ENCODE measurements around the gene OR2L2.

DNA sequence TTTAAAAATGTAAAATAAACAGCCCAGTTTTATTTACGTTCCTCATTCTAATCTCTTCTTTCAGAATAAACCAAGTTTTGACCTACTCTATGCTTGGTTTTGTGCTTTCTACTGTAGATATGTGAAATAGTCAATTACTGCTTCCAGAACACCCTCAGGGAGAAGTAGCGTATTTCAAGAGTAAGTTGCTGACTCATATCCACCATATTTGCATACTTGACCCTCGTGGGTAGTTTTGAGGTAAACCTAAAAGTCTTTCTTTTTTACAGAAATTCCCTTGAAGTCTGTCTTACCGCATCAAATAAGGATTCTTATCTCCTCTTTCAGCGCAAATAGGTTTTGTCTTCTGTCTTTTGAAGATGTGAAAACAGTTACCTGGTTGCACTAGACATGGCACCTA, 15.3 kb downstream of the OR2L2 start:
- TF ChIP-seq POLR2AphosphoS5 (IDR thresholded peaks at IDR 0.05; ENCODE audit: low read depth, low read length) (no peak), TAF1 (IDR thresholded peaks at IDR 0.05; ENCODE audit: borderline replicate concordance, insufficient read depth, low read length) (no peak)
- TF ChIP-seq, protein P1, sequence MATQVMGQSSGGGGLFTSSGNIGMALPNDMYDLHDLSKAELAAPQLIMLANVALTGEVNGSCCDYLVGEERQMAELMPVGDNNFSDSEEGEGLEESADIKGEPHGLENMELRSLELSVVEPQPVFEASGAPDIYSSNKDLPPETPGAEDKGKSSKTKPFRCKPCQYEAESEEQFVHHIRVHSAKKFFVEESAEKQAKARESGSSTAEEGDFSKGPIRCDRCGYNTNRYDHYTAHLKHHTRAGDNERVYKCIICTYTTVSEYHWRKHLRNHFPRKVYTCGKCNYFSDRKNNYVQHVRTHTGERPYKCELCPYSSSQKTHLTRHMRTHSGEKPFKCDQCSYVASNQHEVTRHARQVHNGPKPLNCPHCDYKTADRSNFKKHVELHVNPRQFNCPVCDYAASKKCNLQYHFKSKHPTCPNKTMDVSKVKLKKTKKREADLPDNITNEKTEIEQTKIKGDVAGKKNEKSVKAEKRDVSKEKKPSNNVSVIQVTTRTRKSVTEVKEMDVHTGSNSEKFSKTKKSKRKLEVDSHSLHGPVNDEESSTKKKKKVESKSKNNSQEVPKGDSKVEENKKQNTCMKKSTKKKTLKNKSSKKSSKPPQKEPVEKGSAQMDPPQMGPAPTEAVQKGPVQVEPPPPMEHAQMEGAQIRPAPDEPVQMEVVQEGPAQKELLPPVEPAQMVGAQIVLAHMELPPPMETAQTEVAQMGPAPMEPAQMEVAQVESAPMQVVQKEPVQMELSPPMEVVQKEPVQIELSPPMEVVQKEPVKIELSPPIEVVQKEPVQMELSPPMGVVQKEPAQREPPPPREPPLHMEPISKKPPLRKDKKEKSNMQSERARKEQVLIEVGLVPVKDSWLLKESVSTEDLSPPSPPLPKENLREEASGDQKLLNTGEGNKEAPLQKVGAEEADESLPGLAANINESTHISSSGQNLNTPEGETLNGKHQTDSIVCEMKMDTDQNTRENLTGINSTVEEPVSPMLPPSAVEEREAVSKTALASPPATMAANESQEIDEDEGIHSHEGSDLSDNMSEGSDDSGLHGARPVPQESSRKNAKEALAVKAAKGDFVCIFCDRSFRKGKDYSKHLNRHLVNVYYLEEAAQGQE (IDR thresholded peaks at IDR 0.05; ENCODE audit: insufficient read depth in 1 of 2, low read depth in 2 of 2, low read length in 2 of 2): no peak

Measured in PFSK-1 (cell line).